ENCODE measurements around the gene OTOP2.
A peak's percentile ranks its signal among the peaks of the same experiment; 100 is the strongest.

Gene OTOP2, protein sequence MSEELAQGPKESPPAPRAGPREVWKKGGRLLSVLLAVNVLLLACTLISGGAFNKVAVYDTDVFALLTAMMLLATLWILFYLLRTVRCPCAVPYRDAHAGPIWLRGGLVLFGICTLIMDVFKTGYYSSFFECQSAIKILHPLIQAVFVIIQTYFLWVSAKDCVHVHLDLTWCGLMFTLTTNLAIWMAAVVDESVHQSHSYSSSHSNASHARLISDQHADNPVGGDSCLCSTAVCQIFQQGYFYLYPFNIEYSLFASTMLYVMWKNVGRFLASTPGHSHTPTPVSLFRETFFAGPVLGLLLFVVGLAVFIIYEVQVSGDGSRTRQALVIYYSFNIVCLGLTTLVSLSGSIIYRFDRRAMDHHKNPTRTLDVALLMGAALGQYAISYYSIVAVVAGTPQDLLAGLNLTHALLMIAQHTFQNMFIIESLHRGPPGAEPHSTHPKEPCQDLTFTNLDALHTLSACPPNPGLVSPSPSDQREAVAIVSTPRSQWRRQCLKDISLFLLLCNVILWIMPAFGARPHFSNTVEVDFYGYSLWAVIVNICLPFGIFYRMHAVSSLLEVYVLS
- total RNA-seq: 0 reads per million in 3 donors

DNA sequence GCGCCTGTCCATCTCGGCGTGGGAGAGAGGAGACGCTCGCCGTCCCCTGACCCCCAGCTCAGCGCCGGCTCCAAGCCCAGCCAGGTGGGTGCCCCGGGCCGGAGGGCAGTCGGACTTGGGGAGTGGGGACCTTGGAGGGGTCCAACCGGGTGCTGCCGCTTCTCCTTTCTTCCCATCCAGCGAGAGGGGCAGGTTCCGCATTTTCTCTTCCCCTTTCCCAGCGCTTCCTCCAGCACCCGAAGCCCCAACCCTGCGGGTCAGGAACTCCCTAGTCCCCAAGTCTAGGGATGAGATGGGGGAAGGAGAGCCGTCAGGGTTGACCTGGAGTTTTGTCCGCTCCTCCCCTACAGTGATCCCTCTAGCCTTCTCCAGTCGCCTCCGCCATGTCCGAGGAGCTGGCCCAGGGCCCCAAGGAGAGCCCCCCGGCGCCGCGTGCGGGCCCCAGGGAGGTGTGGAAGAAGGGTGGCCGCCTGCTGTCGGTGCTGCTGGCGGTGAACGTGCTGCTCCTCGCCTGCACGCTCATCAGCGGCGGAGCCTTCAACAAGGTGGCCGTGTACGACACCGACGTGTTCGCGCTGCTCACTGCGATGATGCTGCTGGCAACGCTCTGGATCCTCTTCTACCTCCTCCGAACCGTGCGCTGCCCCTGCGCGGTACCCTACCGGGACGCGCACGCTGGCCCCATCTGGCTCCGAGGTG is at the start of gene OTOP2:
Gene OTOP2, plus strand, starts transcription at position 24 of the 699 bp plus-strand sequence. Its CDS starts 360 bp downstream, at position 384.
- Histone ChIP-seq H3K27ac (ENCODE audit: insufficient read depth, low read length, poor library complexity, severe bottlenecking) (no peak within 1 kb of the TSS), H3K4me3 (ENCODE audit: insufficient read depth, low read depth, low read length, poor library complexity, severe bottlenecking) (peak within 1 kb of the TSS; percentile 37), H3K27me3 (replicated peaks; ENCODE audit: control insufficient read depth, insufficient read depth, low read length, poor library complexity, severe bottlenecking) (peaks cover 32% of the 10 kb centered on the region)

DNA sequence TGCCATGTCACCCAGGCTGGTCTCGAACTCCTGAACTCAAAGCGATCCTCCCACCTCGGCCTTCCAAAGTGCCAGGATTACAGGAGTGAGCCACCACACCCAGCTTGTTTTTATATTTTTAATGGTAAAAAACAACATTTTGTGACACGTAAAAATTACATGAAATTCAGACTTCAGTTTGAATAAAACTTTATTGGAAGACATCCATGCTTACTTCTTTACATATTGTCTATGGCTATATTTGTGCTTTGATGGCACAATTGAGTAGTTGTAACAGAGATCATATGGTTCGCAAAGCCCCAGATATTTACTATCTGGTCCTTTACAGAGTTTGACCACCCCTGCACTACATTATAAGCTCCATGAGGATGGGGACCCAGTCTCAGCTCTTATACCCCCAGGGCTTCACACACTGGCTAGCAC is 49.4 kb upstream of the OTOP2 start:
- Histone ChIP-seq H3K27ac (ENCODE audit: insufficient read depth, low read length, poor library complexity, severe bottlenecking) (no peak overlapping the region), H3K4me1 (ENCODE audit: control insufficient read depth, insufficient read depth, low read length, poor library complexity, severe bottlenecking) (peaks cover 5% of the 10 kb centered on the region), H3K4me3 (ENCODE audit: insufficient read depth, low read depth, low read length, poor library complexity, severe bottlenecking) (no peak overlapping the region), H3K36me3 (ENCODE audit: control insufficient read depth, insufficient read depth, low read length) (no peaks in the 10 kb centered on the region), H3K9me3 (ENCODE audit: control insufficient read depth, low read length) (no peaks in the 10 kb centered on the region), H3K27me3 (replicated peaks; ENCODE audit: control insufficient read depth, insufficient read depth, low read length, poor library complexity, severe bottlenecking) (no peaks in the 10 kb centered on the region)
- DNase-seq: no peak

More for the DNA sequence above, at the start of gene OTOP2:
- no peak for DNase-seq
- H3K9me3 ChIP-seq (ENCODE audit: control insufficient read depth, low read length): no peaks in the 10 kb centered on the region
- H3K36me3 ChIP-seq (ENCODE audit: control insufficient read depth, insufficient read depth, low read length): no peaks in the 10 kb centered on the region
- peaks cover 22% of the 10 kb centered on the region for H3K4me1 ChIP-seq (ENCODE audit: control insufficient read depth, insufficient read depth, low read length, poor library complexity, severe bottlenecking)

DNA sequence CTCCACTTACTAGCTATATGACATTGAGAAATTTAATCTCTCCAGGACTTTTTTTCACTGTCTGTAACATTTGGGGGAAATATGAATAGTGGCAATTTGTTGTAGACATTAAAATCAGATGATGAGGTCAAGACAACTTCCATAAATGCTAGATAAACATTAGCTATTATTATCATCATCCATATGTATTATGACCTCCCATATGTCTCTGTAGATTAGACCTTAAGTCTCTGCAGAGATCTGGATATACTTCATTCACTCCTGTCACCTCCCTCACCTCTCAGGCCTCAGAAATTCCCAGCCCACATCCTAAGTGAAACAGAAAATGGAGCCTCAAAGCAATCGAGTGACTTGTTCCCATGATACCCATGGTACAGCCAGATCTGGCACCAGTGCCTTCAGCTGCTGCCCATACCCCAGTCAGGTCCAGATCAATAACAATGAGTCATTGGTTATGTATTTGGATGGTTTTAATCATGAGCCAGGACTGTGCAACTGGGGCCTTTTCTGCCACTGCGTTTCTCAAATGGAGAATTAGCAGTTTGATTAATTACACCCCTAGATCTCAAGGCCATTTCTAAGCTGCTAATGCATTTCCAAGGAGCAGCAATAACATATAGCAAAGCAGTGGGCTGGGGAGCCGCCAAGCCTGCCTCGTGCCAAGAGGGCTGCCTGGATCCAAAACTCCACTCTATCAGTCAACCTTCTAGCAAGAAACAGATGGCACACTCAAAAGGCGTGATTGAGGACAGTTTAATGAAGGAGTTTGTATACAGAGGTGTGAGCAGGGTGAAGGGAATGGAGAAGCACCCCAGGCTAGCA is 48.7 kb upstream of the OTOP2 start:
- no peaks in the 10 kb centered on the region for H3K36me3 ChIP-seq (ENCODE audit: control insufficient read depth, insufficient read depth, low read length)
- H3K4me3 ChIP-seq (ENCODE audit: insufficient read depth, low read depth, low read length, poor library complexity, severe bottlenecking): no peak overlapping the region
- peaks cover 5% of the 10 kb centered on the region for H3K4me1 ChIP-seq (ENCODE audit: control insufficient read depth, insufficient read depth, low read length, poor library complexity, severe bottlenecking)
- H3K27me3 ChIP-seq (replicated peaks; ENCODE audit: control insufficient read depth, insufficient read depth, low read length, poor library complexity, severe bottlenecking): no peaks in the 10 kb centered on the region
- no peak overlapping the region for H3K27ac ChIP-seq (ENCODE audit: insufficient read depth, low read length, poor library complexity, severe bottlenecking)
- DNase-seq: no peak
- no peaks in the 10 kb centered on the region for H3K9me3 ChIP-seq (ENCODE audit: control insufficient read depth, low read length)

DNA sequence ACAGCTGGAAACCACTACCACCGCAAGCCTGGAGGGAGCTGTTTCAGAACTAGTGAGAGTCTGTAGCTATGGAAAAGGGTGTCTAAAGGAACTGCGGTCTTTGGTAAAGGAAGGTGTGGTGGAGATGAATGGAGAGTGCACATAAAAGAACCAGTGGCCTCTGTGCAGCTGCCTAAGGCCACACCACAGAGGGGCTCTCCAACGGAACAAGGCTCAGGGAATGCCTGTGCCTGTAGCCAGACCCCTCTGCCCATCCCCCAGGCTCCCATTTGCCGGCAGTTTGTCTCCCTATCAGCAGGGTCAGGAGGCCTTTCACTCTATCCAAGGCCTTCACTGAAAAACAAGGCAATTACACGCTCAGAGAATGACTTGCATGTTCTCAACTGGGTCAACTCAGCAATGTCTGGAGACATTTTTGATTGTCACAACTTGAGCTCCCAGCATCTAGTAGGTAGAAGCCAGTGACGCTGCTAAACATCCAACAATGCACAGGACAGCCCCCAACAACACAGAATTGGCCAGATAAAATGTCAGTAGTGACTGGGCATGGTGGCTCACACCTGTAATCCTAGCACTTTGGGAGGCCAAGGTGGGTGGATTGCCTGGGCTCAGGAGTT is 48.0 kb upstream of the OTOP2 start:
- Histone ChIP-seq H3K27ac (ENCODE audit: insufficient read depth, low read length, poor library complexity, severe bottlenecking) (no peak overlapping the region), H3K27me3 (replicated peaks; ENCODE audit: control insufficient read depth, insufficient read depth, low read length, poor library complexity, severe bottlenecking) (no peaks in the 10 kb centered on the region), H3K9me3 (ENCODE audit: control insufficient read depth, low read length) (no peaks in the 10 kb centered on the region), H3K36me3 (ENCODE audit: control insufficient read depth, insufficient read depth, low read length) (no peaks in the 10 kb centered on the region), H3K4me3 (ENCODE audit: insufficient read depth, low read depth, low read length, poor library complexity, severe bottlenecking) (no peak overlapping the region), H3K4me1 (ENCODE audit: control insufficient read depth, insufficient read depth, low read length, poor library complexity, severe bottlenecking) (peaks cover 5% of the 10 kb centered on the region)
- no peak for DNase-seq

- Histone ChIP-seq H3K27ac (ENCODE audit: insufficient read depth, low read length, poor library complexity, severe bottlenecking) (no peak overlapping the region), H3K36me3 (ENCODE audit: control insufficient read depth, insufficient read depth, low read length) (no peaks in the 10 kb centered on the region), H3K9me3 (ENCODE audit: control insufficient read depth, low read length) (no peaks in the 10 kb centered on the region), H3K4me3 (ENCODE audit: insufficient read depth, low read depth, low read length, poor library complexity, severe bottlenecking) (no peak overlapping the region), H3K4me1 (ENCODE audit: control insufficient read depth, insufficient read depth, low read length, poor library complexity, severe bottlenecking) (no peaks in the 10 kb centered on the region), H3K27me3 (replicated peaks; ENCODE audit: control insufficient read depth, insufficient read depth, low read length, poor library complexity, severe bottlenecking) (no peaks in the 10 kb centered on the region)
- no peak for DNase-seq
These were observed 46.2 kb upstream of the OTOP2 start for GRCh38 chr17:74877592-74878548.

DNA sequence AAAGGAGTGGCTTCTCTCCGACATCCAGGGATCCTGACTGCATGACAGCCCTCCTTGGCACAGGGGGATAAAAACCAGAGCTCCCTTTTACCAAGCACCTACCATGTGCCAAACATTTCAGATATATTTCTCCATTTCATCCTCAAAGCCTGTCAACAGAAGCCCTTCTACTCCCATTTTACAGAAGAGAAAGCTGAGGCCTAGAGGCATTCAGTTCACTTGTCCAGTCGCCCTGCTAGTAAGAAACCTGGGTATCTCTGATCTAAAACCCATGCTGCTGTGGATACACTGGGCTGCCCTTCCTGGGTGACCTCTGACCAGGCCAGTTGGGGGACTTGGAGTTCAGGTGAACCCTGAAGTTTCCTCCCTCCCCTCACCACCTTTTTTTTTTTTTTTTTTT is 45.4 kb upstream of the OTOP2 start:
- H3K27ac ChIP-seq (ENCODE audit: insufficient read depth, low read length, poor library complexity, severe bottlenecking): no peak overlapping the region
- no peaks in the 10 kb centered on the region for H3K36me3 ChIP-seq (ENCODE audit: control insufficient read depth, insufficient read depth, low read length)
- H3K9me3 ChIP-seq (ENCODE audit: control insufficient read depth, low read length): no peaks in the 10 kb centered on the region
- no peak for DNase-seq
- H3K27me3 ChIP-seq (replicated peaks; ENCODE audit: control insufficient read depth, insufficient read depth, low read length, poor library complexity, severe bottlenecking): no peaks in the 10 kb centered on the region
- H3K4me1 ChIP-seq (ENCODE audit: control insufficient read depth, insufficient read depth, low read length, poor library complexity, severe bottlenecking): no peaks in the 10 kb centered on the region
- H3K4me3 ChIP-seq (ENCODE audit: insufficient read depth, low read depth, low read length, poor library complexity, severe bottlenecking): no peak overlapping the region

DNA sequence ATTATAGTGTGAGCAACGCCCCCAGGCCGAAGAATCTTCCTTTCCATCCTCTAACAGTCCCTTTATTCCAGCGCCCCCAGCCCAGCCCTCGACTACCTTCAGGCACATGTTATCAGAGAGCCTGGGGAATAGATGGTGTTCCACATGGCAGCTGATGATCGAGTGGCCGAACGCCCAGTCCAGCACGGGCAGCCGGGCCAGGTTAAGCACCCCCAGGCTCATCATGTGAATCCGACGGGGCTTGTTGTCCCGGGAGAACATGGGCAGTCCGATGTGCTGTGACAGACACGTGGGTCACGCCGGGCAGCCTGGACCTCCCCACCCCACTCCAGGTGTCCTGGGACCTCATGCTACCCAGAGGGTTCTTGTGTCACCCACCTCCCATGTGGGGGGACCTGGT is 44.8 kb upstream of the OTOP2 start:
- H3K4me1 ChIP-seq (ENCODE audit: control insufficient read depth, insufficient read depth, low read length, poor library complexity, severe bottlenecking): no peaks in the 10 kb centered on the region
- no peak overlapping the region for H3K4me3 ChIP-seq (ENCODE audit: insufficient read depth, low read depth, low read length, poor library complexity, severe bottlenecking)
- no peaks in the 10 kb centered on the region for H3K27me3 ChIP-seq (replicated peaks; ENCODE audit: control insufficient read depth, insufficient read depth, low read length, poor library complexity, severe bottlenecking)
- no peaks in the 10 kb centered on the region for H3K36me3 ChIP-seq (ENCODE audit: control insufficient read depth, insufficient read depth, low read length)
- no peak for DNase-seq
- no peaks in the 10 kb centered on the region for H3K9me3 ChIP-seq (ENCODE audit: control insufficient read depth, low read length)
- no peak overlapping the region for H3K27ac ChIP-seq (ENCODE audit: insufficient read depth, low read length, poor library complexity, severe bottlenecking)

- H3K4me1 ChIP-seq (ENCODE audit: control insufficient read depth, insufficient read depth, low read length, poor library complexity, severe bottlenecking): no peaks in the 10 kb centered on the region
- H3K27me3 ChIP-seq (replicated peaks; ENCODE audit: control insufficient read depth, insufficient read depth, low read length, poor library complexity, severe bottlenecking): no peaks in the 10 kb centered on the region
- H3K27ac ChIP-seq (ENCODE audit: insufficient read depth, low read length, poor library complexity, severe bottlenecking): no peak overlapping the region
- no peak for DNase-seq
- H3K9me3 ChIP-seq (ENCODE audit: control insufficient read depth, low read length): no peaks in the 10 kb centered on the region
- H3K36me3 ChIP-seq (ENCODE audit: control insufficient read depth, insufficient read depth, low read length): no peaks in the 10 kb centered on the region
- no peak overlapping the region for H3K4me3 ChIP-seq (ENCODE audit: insufficient read depth, low read depth, low read length, poor library complexity, severe bottlenecking)
These were observed 43.0 kb upstream of the OTOP2 start for GRCh38 chr17:74881073-74881472.
